Tibial nerve (tissue), 3 donors: ENCODE measurements around the gene RALY.

Experiments
- POLR2A ChIP-seq, 2 donors: fragments of 450-650 bp; IDR thresholded peaks; one replicate each; pipeline ENCODE4 v1.6.1; 2017; ENCODE audit warnings: antibody characterized with exemption in 2 of 2, mild to moderate bottlenecking in 2 of 2, moderate library complexity in 2 of 2
- TF ChIP-seq, protein P1 (sequence below), 5 experiments: fragments of 200-600 bp in 3 of 5; fragments of 450-650 bp in 2 of 5; sonication (generic) in 3 of 5; IDR thresholded peaks; one replicate each; pipeline ENCODE4 v1.5.1; 2016 to 2019; ENCODE audit warnings: antibody characterized with exemption in 5 of 5, mild to moderate bottlenecking in 3 of 5, moderate library complexity in 2 of 5

- TF ChIP-seq, protein P1, sequence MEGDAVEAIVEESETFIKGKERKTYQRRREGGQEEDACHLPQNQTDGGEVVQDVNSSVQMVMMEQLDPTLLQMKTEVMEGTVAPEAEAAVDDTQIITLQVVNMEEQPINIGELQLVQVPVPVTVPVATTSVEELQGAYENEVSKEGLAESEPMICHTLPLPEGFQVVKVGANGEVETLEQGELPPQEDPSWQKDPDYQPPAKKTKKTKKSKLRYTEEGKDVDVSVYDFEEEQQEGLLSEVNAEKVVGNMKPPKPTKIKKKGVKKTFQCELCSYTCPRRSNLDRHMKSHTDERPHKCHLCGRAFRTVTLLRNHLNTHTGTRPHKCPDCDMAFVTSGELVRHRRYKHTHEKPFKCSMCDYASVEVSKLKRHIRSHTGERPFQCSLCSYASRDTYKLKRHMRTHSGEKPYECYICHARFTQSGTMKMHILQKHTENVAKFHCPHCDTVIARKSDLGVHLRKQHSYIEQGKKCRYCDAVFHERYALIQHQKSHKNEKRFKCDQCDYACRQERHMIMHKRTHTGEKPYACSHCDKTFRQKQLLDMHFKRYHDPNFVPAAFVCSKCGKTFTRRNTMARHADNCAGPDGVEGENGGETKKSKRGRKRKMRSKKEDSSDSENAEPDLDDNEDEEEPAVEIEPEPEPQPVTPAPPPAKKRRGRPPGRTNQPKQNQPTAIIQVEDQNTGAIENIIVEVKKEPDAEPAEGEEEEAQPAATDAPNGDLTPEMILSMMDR (IDR thresholded peaks at IDR 0.05) = no peak
- no peak for TF ChIP-seq POLR2A (IDR thresholded peaks at IDR 0.05)
These were observed 65.1 kb downstream of the RALY start for GRCh38 chr20:34058831-34059230.
